ENCODE data around the gene TNFSF15. TPM values are rescaled to one million over a fixed set of nuclear protein-coding genes. Genes with fewer than 3 reads are reported as not detected.

Gene TNFSF15
- 1 to 10 TPM; 2.0 to 9.1 (median 5.7) TPM for polyA plus RNA-seq (ENCODE audit: insufficient read length in 4 of 4)

DNA sequence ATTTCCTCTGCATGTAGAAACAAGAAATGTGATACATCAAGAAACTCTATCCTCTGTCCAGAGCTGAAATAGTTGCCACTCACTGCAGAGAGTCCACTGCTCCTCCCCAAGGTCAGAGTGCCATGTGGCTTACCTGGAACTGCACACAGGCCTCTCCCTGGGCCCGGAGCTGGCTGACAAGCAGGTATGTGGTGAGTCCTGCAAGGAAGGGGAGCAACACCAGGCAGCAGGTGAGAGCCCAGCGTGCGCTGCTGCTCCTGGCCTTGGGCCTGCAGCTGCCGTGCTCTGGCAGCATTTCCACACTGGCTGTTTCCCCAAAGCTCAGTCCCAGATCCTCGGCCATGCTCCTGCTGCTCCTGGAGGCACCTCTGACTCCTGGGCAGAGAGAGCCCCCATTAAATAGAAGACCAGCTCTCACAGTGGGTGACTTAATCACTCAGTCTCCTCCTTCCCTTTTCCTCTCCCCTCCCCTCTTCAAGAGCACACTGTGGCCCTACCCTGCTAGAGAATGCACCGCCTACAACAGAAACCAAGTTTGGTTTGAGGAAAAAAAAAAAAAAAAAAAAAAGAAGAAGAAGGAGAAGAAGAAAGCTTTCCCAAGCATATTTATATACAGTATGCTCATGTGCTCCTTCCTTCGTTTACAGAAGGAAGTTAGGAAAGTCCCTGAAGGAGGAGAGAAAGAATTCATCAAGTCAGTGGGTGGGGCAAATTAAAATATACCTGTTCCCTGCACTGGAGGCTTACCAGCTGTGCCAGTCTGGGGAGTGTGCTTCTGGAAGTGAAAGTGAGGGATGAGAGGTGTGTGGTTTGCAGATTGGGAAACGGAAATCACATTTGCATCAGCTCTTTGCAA, at the start of gene TNFSF15:
Gene TNFSF15, minus strand, starts transcription at position 370 of the 856 bp plus-strand sequence. Its CDS starts 27 bp downstream, at position 343.
- no peak for DNase-seq (ENCODE audit: low read depth in 4 of 4, low spot score in 3 of 4)

DNA sequence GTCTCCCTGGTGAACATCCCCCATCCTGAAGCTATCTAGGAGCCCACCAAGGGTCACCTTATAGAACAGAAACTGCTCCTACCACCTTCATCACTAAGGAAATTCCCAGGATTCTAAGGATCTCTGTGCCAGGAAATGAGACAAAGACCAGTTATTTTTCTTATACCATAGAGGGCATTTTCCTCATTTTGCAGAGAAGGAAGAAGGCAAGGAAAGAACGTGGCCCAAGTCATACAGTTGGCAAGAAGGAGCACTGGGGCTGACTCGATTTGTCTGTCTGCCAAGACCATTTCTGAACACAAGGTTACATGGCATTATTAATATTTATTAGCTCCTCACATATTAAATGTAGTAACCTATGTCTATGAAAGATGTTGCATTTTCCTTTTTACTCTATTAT, 49.6 kb upstream of the TNFSF15 start:
- no peak for DNase-seq (ENCODE audit: low read depth in 4 of 4, low spot score in 3 of 4)

DNA sequence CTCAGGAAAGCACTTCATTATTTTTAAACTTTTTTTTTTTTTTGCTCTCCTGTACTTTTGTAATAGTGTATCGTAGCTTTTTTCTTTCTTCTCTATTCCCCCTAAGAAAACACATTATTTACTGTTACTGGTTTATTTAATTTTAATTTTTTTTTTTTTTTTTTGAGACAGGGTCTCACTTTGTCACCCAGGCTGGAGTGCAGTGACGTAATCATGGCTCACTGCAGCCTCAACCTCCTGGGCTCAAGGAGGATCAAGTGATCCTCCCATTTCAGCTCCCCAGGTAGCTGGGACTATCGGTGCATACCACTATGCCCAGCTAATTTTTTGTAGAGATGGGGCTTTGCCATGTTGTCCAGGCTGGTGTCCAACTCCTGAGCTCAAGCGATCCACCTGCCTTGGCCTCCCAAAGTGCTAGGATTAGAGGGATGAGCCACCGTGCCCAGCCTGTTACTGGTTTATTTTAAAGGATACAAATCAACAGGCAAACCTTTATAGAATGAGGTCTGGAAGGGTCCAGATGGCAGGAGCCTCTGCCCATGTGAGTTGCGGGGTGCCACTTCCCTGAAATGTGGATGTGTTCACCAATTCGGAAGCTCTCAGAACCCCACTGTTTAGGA, 49.0 kb upstream of the TNFSF15 start:
- no peak for DNase-seq (ENCODE audit: low read depth in 4 of 4, low spot score in 3 of 4)

DNA sequence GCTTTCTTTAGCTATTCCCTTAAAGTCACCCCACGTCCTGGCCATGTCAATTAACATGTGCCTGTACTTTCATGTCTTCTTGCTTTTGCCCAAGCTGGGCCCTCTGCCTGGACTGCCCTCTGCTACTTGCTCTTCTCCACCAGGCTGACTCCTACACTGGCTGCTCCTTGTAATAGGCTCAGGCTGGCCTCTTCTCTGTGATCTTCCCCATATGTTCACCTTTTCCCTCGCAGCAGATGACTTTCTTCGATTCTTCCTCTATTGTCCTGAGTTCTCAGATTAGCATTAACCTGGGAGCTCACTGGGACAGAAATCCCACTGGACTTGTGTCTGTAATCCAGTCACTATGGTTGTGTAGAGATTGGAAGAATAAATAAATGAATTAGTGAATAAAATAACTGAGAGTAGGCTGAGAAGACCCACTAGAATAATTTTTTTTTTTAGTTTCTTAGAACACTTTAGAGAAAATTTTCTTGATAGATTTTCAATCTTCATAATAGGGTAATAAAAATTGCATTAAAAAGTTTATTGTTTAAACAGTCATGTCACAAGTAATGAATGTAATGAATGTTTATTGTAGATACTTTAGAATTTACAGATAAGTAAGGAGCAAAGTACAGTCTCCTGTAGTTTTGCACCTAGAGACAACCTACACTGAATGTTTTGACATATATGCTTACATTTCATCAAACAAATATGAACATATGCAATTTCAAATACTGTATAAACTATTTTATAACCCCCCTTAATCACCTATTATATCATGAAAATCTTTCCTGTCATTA, 47.4 kb upstream of the TNFSF15 start:
- DNase-seq (ENCODE audit: low read depth in 4 of 4, low spot score in 3 of 4) = no peak

DNA sequence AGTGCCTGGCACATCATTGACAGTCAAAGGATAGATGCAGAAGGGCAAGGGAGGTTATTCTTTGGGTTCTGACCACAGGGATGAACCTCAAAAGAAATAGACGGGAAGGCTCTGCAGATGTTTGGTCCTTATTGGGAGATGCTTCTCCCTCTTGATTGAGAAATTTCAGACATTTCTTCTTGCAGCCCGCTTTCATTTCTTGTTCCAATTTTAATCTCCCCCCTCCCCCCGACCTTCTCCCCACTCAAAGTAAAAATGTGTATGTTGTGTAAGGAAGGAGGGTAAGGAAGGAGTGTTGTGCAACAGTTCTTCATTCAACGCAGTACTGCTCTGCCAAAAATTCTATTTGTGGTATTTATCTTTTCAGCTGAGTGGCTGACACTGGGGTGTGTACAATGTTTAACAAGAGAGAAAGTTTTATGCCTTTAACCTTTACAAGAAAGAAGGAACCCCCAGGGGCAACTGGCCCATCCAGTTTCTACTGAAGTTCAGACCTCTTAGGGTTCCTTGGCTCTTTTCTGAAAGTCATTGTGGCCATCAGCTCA, 46.3 kb upstream of the TNFSF15 start:
- no peak for DNase-seq (ENCODE audit: low read depth in 4 of 4, low spot score in 3 of 4)

DNA sequence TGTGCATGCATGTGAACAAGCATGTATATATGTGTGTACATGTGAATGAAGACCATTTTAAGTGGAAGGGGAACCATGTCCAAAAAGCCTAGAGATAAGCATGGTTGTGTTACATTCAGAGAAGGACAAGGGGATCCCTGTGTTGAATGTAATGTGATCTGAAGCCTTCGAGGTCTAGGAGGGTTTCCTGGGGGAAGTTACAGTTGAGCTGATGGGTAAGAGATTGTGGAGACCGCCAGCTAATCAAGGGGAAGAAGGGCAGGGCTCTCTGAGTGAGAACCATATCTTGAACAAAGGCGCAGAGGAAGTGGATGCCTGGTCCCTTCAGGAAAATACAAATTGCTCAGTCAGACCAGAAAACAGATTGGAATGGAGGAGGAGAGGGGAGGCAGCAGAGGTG, 45.5 kb upstream of the TNFSF15 start:
- DNase-seq (ENCODE audit: low read depth in 4 of 4, low spot score in 3 of 4) = no peak

DNA sequence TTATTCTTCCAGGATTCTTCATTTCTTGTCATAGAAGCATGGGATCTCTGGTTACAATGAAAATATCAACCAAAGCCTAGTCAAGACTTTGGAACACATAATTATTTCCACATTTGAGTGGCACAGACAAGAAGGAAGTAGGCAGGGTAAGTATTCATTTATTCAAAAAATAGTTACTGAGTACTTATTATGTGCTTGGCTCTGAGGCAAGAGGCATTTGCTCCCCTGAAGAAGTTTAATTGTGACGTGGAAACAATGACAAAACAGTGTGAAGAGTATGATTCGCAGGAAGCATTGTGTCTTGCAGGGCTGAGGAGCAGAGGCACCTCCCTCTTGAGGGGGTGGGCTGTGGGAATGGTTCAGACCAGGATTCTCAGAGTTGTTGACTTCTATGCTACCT, 45.0 kb upstream of the TNFSF15 start:
- no peak for DNase-seq (ENCODE audit: low read depth in 4 of 4, low spot score in 3 of 4)

DNA sequence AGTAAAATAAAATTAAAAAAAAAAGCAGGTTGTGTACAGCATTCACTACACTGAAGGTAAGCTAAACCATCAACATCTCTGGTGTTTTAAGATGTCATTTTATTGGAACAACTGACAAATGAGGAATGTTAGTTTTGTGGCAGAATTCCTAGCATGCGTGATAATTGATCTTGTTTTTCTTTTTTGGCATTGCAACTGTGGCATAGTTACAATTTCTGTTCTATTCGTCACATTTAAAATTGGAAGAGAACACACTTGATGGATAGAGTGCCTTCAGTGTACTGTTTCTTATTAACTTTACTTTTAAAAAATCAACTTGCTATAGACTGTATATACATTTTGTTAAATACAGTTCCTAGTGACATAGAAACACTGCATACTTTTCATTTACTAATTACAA, 43.6 kb upstream of the TNFSF15 start:
- no peak for DNase-seq (ENCODE audit: low read depth in 4 of 4, low spot score in 3 of 4)

DNA sequence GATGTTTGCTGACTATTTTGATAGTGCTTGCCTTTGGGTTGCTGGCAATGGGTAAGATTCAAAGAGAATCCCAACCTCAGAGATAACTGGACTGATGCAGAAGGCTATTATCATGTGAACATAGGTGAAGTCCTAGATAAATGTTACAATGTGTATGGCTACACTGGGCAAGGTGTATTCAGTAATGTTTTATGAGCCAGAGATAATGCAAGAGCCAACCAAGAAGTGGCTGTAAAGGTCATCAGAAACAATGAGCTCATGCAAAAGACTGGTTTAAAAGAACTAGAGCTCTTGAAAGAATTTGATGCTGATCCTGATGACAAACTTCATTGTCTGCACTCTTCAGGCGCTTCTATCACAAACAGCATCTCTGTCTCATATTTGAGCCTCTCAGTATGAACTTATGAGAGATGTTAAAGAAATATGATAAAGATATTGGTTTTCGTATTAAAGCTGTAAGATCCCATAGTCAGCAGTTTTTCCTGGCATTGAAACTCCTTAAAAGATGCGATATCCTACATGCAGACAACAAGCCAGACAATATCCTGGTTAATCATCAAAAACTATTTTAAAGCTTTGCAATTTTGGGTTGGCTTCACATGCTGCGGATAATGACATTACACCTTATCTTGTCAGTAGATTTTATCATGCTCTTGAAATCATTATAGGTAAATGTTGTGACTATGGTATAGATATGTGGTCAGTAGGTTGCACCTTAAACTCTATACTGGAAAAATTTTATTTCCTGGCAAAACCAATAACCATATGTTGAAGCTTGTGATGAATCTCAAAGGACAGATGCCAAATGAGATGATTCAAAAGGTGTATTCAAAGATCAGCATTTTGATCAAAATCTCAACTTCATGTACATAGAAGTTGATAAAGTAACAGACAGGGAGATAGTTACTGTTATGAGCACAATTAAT, 41.9 kb upstream of the TNFSF15 start:
- DNase-seq (ENCODE audit: low read depth in 4 of 4, low spot score in 3 of 4) = no peak

DNA sequence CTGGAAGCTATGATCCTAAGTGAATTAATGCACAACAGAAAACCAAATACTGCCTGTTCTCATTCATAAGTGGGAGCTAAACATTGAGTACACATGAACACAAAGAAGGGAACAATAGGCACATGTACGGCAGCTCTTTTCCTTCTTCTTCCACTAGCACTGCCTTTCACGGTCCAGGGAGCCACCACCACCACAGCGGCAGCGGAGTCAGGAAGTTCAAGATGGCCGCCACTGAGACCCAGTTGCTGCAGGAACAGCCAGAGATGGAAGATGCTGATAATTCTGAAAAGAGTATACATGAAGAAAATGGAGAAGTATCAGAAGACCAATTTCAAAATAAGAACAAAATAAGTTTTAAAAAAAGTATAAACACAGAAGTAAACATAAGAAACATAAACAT, 39.5 kb upstream of the TNFSF15 start:
- DNase-seq (ENCODE audit: low read depth in 4 of 4, low spot score in 3 of 4) = no peak

DNA sequence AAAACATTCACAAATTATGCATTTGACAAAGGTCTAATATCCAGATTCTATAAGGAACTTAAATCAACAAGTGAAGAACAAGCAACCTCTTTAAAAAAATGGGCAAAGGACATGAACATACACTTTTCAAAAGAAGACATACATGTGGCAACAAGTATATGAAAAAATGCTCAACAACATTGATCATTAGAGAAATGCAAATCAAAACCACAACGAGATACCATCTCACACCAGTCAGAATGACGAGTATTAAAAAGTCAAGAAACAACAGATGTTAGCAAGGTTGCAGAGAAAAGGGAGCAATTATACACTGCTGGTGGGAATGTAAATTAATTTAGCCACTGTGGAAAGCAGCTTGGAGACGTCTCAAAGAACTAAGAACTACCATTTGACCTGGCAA, 38.9 kb upstream of the TNFSF15 start:
- no peak for DNase-seq (ENCODE audit: low read depth in 4 of 4, low spot score in 3 of 4)

DNA sequence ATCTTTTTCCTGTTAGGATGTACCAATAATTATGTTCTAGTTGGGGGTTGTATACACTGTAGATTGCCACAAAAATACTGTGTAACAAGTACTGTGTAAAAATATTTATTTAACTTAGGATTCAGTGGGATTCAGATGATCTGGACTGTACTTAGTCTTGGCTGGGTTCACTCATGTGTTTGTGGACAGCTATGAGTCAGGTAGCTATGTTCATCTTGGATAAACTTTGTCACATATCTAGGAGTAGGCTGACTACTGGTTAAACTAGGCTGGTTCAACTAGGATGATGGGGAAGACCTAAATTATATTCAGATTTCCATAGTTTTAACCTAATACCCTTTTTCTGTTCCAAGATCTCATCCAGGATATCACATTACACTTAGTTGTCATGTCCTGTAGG, 32.1 kb upstream of the TNFSF15 start:
- no peak for DNase-seq (ENCODE audit: low read depth in 4 of 4, low spot score in 3 of 4)

DNA sequence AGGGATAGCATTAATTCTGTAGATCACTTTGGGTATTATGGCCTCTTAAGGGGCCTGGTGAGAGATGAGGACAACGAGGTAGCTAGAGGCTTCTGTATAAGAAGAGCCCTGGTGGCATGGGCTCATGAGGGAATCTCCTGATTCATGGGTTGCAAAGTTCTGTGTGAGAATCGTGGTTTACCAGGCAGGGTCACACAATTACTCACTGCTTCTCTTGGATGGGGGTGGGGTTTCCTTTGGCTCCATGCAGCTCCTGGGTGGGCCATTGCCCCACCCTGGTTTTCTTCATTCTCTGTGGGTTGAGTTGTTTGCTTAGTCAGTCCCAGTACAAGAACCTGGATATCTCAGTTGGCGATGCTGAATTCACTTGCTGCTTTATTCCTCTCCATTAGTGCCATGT, 30.9 kb upstream of the TNFSF15 start:
- DNase-seq (ENCODE audit: low read depth in 4 of 4, low spot score in 3 of 4) = no peak

DNA sequence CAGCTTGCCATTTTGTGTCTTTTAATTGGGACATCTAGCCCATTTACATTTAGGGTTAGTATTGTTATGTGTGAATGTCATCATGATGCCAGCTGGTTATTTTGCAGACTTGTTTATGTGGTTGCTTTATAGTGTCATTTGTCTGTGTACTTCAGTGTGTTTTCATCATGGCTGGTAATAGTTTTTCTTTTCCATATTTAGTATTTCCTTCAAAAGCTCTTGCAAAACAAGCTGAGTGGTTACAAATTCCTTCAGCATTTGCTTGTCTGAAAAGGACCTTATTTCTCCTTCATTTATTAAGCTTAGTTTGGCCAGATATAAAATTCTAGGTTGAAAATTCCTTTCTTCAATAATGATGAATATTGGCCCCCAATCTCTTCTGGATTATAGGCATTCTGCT, 28.5 kb upstream of the TNFSF15 start:
- no peak for DNase-seq (ENCODE audit: low read depth in 4 of 4, low spot score in 3 of 4)

DNA sequence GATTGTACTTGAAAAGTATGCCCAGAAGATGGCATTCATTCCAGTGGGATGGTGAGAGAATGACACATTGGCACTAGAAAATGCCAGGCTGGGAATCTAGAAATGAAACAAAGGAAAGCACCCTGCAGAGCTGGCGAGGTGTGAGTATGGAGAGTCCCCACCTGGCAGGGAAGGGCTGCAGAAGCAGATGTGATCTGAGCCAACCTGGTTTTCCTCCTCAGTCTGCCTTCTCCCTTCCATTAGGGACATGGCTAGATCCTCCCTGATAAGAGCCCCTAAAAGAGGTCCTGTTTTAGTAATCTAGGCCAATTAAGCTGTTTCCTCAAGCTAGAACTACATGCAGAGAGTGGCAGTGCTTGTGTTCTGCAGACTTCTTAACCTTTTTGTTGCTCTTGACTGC, 24.7 kb upstream of the TNFSF15 start:
- DNase-seq (ENCODE audit: low read depth in 4 of 4, low spot score in 3 of 4) = no peak

DNA sequence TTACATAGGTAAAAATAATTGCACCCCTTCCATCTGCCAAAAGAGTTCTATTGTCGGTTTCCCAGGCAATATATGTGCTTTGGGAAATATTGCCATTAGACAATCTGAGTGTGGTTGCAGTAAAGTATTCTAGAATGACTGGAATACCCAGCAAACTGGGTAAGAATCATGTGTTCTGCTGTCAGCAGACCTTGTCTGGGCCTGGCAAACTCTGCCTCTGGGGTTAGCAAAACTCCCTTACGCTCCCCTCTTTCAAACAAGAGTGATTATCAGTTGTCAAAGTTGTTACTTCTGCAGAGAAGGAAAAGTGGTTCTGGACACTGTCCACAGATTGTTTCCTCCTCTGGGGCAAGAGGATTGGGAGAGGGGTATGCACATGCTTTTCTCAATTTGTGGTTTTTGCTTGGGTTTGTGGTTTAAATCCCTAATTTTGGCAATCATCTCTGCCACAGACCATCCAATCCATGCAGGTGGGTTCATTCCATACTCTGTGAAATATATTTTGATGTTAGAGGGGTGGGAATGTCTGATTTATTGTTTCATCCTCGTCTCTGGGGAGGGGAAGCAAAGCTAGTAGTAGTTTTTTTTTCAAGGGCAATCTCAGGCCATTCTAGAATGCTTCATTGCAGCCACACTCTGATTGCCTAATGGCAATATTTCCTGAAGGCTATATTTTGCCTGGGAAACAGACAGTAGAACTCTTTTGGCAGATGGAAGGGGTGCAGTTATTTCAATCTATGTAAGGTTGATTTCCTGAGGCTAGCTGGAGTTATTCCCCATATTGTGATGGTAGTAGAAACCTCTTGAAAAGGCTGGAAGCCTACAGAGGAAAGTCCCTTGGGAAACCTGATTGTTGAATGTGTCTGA, 24.0 kb upstream of the TNFSF15 start:
- no peak for DNase-seq (ENCODE audit: low read depth in 4 of 4, low spot score in 3 of 4)

DNA sequence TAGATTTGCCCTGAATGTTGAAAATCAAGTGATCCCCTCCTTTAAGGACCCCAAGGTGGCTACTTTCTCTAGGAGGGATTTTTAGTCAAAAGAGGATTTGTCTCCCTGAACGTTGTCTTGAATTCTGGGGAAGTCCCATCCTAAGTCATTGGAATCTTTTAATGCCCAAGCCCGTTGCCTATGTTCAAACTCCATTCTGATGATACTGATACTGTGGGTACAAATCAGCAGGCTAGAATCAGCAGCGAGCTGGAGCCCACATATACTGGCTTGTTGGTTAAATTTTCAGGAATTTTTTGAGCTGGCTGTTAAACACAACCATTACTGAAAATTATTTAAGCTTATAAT, 22.4 kb upstream of the TNFSF15 start:
- DNase-seq (ENCODE audit: low read depth in 4 of 4, low spot score in 3 of 4) = no peak

DNA sequence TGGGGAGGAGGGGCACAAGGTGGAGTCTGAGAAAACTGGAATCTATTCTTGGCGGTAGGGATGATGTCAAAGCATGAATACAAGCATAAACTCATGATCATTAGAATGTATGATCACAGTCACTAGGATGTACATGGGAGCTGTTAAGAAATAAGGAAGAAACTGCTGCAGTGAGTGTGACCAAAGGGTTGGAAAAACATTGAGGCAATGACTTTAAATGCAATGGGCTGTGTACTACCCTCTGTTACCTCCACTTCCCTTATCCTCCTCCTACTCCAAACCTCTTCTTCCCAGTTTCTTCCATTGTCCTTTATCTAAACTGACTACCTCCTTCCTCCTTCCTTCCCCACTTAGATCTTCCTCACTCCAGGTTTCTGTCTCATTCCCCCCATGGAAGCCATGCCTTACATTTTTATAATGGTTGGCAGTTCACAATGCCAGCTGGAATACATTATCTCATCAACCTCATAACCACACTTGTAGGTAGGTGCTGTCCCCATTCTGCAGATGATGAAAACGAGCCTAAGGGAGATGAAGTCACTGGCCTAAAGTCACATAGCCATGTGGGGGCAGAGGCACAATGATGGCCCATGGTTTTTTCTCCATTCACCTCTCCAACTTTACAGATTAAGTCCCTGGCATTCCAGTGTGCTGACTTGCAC, 21.9 kb upstream of the TNFSF15 start:
- no peak for DNase-seq (ENCODE audit: low read depth in 4 of 4, low spot score in 3 of 4)

DNA sequence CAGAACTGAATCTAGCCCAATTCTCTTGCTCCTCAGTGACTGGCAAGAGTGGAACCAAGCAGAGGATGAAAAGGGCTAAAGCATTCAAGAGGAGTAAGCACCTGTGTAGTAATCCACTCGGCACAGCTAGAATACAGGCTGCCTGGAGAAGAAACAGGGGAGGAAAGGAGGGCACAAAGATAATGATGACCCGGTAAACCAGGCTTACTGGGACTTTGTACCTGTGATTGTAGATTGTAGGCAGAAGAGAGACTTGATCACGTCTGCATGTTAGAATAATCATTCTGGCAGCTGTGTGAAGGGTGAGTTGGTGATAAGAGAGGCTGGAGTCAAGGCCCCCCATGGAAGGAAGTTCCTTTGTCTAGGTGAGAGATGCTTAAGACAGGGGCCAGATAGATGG, 20.6 kb upstream of the TNFSF15 start:
- DNase-seq (ENCODE audit: low read depth in 4 of 4, low spot score in 3 of 4) = no peak

All from left renal pelvis (tissue), 4 donors.